ENCODE results near the gene XRRA1.

XRRA1 gene

DNA sequence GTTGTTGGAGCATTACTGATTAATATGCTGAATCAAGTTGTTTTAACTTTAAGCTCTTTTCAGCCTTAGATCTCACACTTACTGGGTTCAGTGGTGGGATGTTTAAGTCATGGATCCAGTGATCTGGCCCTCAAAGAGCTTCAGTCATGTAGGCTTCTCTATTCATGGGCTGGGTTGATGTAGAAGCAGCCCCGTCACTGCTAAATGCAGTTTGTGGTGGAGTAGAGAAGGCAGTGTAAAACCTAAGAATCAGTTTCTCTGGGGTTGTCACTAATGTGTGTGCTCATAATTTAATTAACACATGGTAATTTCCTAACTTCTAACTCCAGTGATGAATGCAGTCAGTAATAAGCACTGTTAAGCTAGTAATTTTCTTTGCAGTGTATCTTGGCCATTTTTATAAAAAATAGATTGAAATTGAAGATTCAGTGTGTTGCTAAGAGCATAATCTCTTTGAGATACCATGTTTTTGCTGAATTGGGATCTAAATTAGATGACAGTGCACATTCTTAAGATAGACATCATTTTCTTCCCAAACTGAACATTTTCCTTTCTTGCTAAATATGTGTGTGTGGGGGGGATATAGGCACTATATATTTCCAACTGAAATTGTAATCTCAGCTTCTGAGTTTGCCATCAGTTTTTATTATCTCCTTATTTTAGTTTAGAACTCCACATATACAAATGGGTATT lies 9.2 kb upstream of the XRRA1 start:
- TF ChIP-seq, protein P1, sequence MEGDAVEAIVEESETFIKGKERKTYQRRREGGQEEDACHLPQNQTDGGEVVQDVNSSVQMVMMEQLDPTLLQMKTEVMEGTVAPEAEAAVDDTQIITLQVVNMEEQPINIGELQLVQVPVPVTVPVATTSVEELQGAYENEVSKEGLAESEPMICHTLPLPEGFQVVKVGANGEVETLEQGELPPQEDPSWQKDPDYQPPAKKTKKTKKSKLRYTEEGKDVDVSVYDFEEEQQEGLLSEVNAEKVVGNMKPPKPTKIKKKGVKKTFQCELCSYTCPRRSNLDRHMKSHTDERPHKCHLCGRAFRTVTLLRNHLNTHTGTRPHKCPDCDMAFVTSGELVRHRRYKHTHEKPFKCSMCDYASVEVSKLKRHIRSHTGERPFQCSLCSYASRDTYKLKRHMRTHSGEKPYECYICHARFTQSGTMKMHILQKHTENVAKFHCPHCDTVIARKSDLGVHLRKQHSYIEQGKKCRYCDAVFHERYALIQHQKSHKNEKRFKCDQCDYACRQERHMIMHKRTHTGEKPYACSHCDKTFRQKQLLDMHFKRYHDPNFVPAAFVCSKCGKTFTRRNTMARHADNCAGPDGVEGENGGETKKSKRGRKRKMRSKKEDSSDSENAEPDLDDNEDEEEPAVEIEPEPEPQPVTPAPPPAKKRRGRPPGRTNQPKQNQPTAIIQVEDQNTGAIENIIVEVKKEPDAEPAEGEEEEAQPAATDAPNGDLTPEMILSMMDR (IDR thresholded peaks at IDR 0.05; ENCODE audit: low read length, missing control alignments) = no peak
- no peak for DNase-seq (ENCODE audit: low read depth)
- H3K4me3 ChIP-seq (replicated peaks; ENCODE audit: low read depth, low read length) = no peak overlapping the region

DNA sequence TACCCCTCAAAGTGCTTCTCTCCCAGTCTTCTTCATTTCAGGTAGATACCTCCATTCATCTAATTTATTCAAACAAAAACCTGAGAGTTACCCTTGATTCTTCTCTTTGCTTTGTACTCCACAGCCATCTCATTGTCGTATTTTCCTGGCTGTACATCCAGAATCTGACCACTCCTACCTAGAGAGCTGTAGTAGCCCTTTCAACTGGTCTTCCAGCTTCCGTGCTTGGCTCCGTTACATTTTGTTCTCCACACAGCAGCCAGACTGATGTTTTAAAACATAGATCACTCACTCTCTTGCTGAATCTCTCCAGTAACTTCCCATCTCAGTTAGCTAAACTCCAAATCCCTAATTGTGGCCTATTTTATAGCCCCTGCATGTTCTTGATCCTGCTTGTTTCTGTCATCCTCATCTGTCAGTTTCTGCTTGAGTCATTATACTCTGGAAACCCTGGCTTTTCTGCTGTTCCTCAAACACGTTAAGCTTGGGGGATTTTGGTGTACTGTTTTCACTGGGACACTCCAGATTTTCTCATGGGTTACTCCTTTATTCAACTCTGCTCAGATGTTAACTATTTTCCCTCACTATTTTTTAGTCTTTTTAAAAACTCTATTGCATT lies 7.6 kb upstream of the XRRA1 start:
- DNase-seq (ENCODE audit: low read depth) = no peak

DNA sequence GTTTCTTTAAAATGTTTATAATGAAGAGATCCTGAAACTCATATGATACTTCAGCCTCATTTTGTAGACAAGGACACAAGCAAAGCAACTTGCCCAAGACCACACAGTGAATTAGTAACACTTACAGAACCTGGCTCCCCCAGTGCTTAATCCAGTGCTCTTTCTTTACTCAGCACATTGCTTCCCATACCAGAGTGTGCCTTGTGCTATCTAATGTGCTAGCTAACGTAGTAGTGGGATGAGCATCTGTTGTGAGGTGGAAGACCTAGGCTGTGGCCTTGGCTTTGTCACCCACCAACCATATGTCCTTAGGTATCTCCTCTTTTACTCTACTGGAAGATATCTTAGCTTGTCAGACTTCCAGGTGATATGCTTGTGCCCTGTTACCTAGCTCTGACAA lies 5.3 kb upstream of the XRRA1 start:
- DNase-seq (ENCODE audit: low read depth) = no peak
- no peak overlapping the region for H3K4me3 ChIP-seq (replicated peaks; ENCODE audit: low read depth, low read length)
- TF ChIP-seq, protein P1 (IDR thresholded peaks at IDR 0.05; ENCODE audit: low read length, missing control alignments) = no peak

More for the DNA sequence above, 7.6 kb upstream of the XRRA1 start:
- no peak overlapping the region for H3K4me3 ChIP-seq (replicated peaks; ENCODE audit: low read depth, low read length)
- TF ChIP-seq, protein P1 (IDR thresholded peaks at IDR 0.05; ENCODE audit: low read length, missing control alignments) = no peak

DNA sequence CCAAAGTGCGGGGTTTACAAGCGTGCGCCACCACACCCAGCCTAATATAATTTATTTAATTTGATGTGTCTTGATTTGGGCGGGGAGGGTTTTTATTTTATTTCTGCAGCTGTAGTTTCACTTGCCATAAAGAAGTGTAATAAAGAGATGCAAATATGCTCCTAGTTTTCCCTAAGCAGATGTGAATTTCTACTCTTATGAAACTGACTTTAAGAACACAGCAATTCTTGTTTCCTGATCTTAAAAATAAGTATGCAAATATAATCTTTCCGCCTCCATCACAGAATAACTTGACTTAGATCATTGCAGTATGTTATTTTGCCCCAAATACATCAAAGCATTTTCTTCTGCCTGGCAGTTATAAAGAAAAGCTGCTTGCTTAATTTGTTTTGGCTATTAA lies 4.6 kb upstream of the XRRA1 start:
- TF ChIP-seq, protein P1 (IDR thresholded peaks at IDR 0.05; ENCODE audit: low read length, missing control alignments) = no peak
- no peak for DNase-seq (ENCODE audit: low read depth)
- no peak overlapping the region for H3K4me3 ChIP-seq (replicated peaks; ENCODE audit: low read depth, low read length)

DNA sequence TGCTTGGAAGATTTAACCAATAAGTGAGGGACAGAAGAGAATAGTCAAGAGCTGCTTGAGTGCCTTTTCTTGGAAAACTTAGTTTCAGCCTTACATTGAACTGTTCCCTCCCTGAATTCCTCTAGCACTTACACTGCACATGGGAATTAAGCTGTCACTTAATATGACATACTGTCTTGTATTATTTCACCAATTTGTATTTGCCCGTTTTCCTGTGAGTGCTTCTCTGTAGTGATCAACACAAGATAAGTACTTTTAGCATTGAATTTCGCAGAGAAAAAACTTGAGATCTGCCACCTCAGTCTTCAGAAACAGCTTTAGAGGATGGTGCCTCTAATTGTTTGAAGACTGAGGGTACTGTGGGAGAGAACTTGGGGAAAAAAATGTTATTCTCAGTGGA lies 3.9 kb upstream of the XRRA1 start:
- DNase-seq (ENCODE audit: low read depth) = no peak
- TF ChIP-seq, protein P1 (IDR thresholded peaks at IDR 0.05; ENCODE audit: low read length, missing control alignments) = no peak
- no peak overlapping the region for H3K4me3 ChIP-seq (replicated peaks; ENCODE audit: low read depth, low read length)

DNA sequence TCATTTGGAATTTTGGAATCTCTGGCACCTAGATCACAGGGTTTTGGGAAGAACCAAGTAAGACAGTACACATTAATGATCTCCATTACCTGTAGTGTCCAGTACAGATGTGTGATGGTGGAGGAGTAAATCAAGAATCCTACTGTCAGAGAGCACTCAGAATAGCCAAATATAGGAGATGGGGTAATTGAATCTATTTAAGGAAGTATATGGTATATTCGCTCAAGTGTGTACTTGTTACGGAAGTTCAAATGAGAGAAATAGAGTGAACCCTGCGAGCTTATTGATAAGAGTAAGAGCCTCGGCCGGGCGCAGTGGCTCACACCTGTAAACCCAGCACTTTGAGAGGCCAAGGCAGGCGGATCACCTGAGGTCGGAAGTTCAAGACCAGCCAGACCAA lies 2.3 kb upstream of the XRRA1 start:
- H3K4me3 ChIP-seq (replicated peaks; ENCODE audit: low read depth, low read length) = no peak overlapping the region
- no peak for DNase-seq (ENCODE audit: low read depth)
- TF ChIP-seq, protein P1 (IDR thresholded peaks at IDR 0.05; ENCODE audit: low read length, missing control alignments) = no peak
